GM12878 (cell line): ENCODE results near the gene PRSS8. TPM values are rescaled to one million over a fixed set of nuclear protein-coding genes. Genes with fewer than 3 reads are reported as not detected.

Source experiments
- ATAC-seq: fragments of 200-7000 bp; cut with Tn5 transposase; 3 replicates; pipeline ENCODE4 v1.9.1; 2020; ENCODE audit warnings: mild to moderate bottlenecking, moderate library complexity
- BruUV-seq: library from RNA; stranded (reverse); fragments of 400-500 nt; replicated peaks from 2 replicates; lab custom pipeline; 2021; lab: Mats Ljungman, UMichigan
- CTCF ChIA-PET: fragments of 300-600 bp; sonication (Branson Sonifier 250); formaldehyde crosslinking; extraction: SDS; loops from one replicate; lab custom pipeline; 2021; ENCODE audit warnings: inconsistent platforms; lab: Yijun Ruan, JAX
- POLR2A ChIA-PET: fragments of 350-600 bp; formaldehyde crosslinking; extraction: SDS; loops from one replicate; lab custom pipeline; 2021; ENCODE audit warnings: inconsistent platforms; lab: Charles Lee
- RAD21 ChIA-PET: fragments of 300-600 bp; sonication (Branson Sonifier 250); formaldehyde crosslinking; loops from one replicate; lab custom pipeline; 2023; ENCODE audit warnings: antibody characterized with exemption; ENCODE audit not compliant: unreplicated experiment; lab: Charles Lee
- SMC1A ChIA-PET: fragments of 300-600 bp; sonication (Branson Sonifier 250); formaldehyde crosslinking; loops from one replicate; lab custom pipeline; 2023; ENCODE audit not compliant: unreplicated experiment, uncharacterized antibody; lab: Charles Lee
- DNase-seq: peaks from one replicate; pipeline ENCODE4 v3.0.0-alpha.2; 2011; ENCODE audit warnings: low read depth, low spot score
- FAIRE-seq: peaks from 3 replicates; lab custom pipeline; 2011; peaks lifted over from hg19 to GRCh38; lab: Jason Lieb, UNC
- H2AFZ ChIP-seq: 2 replicates; pipeline ENCODE4 v1.6.0; 2011; ENCODE audit warnings: low read depth, low read length, control low read depth; ENCODE audit not compliant: control insufficient read depth
- H3K27ac ChIP-seq: 2 replicates; pipeline ENCODE4 v1.5.1; 2011; ENCODE audit warnings: control low read depth; ENCODE audit not compliant: control insufficient read depth, insufficient read depth
- H3K27me3 ChIP-seq, 2 experiments: replicated peaks in 1 of 2; 2 replicates each; pipeline versions ENCODE4 v1.6.0 to v1.6.1; 2011; ENCODE audit warnings: low read length in 1 of 2; ENCODE audit not compliant: control insufficient read depth in 2 of 2, insufficient read depth in 2 of 2
- H3K36me3 ChIP-seq, 2 experiments: 2 replicates each; pipeline ENCODE4 v1.5.1; 2011; ENCODE audit warnings: low read length in 1 of 2; ENCODE audit not compliant: control insufficient read depth in 2 of 2, insufficient read depth in 2 of 2
- H3K4me1 ChIP-seq: 2 replicates; pipeline ENCODE4 v1.6.1; 2011; ENCODE audit warnings: mild to moderate bottlenecking, low read length, moderate library complexity, mixed read lengths; ENCODE audit not compliant: control insufficient read depth, insufficient read depth
- H3K4me2 ChIP-seq: 2 replicates; pipeline ENCODE4 v1.6.0; 2011; ENCODE audit warnings: control low read depth; ENCODE audit not compliant: control insufficient read depth, insufficient read depth
- H3K4me3 ChIP-seq: fragments of 200-600 bp; sonication (generic); 2 replicates; pipeline ENCODE4 v1.5.1; 2016
- H3K79me2 ChIP-seq: 2 replicates; pipeline ENCODE4 v1.6.0; 2011; ENCODE audit warnings: low read length; ENCODE audit not compliant: control insufficient read depth, insufficient read depth
- H3K9ac ChIP-seq: 2 replicates; pipeline ENCODE4 v1.8.0; 2011; ENCODE audit warnings: low read length, control low read depth, mixed read lengths; ENCODE audit not compliant: control insufficient read depth, insufficient read depth
- H3K9me3 ChIP-seq: replicated peaks from 3 replicates; pipeline ENCODE4 v1.5.1; 2011; ENCODE audit warnings: mild to moderate bottlenecking, low read length; ENCODE audit not compliant: control insufficient read depth, insufficient read depth
- H4K20me1 ChIP-seq: 2 replicates; pipeline ENCODE4 v1.6.0; 2011; ENCODE audit not compliant: control insufficient read depth, insufficient read depth
- CHD4 ChIP-seq: fragments of 200-600 bp; sonication (generic); IDR thresholded peaks from 2 replicates; pipeline ENCODE4 v1.6.1; 2016; ENCODE audit warnings: mild to moderate bottlenecking
- ETV6 ChIP-seq, 2 experiments: fragments of 450-650 bp in 1 of 2; IDR thresholded peaks in 1 of 2; conservative IDR thresholded peaks in 1 of 2; 2 replicates each; pipeline ENCODE4 v1.6.1; 2014; ENCODE audit warnings: antibody characterized with exemption in 1 of 2, borderline replicate concordance in 1 of 2, low read depth in 1 of 2, mild to moderate bottlenecking in 1 of 2, moderate library complexity in 1 of 2
- EZH2 ChIP-seq: IDR thresholded peaks from 2 replicates; pipeline ENCODE4 v1.6.1; 2012; ENCODE audit warnings: low read depth, mild to moderate bottlenecking, control low read depth, inconsistent platforms, low read length, borderline replicate concordance; ENCODE audit not compliant: control insufficient read depth
- GABPA ChIP-seq: IDR thresholded peaks from 2 replicates; pipeline ENCODE4 v1.6.1; 2014; ENCODE audit warnings: antibody characterized with exemption, low read depth, mild to moderate bottlenecking, inconsistent platforms
- KDM1A ChIP-seq: fragments of 200-600 bp; sonication (generic); IDR thresholded peaks from 2 replicates; pipeline ENCODE4 v1.6.1; 2016; ENCODE audit warnings: borderline replicate concordance
- MEF2B ChIP-seq: fragments of 450-650 bp; IDR thresholded peaks from 2 replicates; pipeline ENCODE4 v1.6.1; 2018; ENCODE audit warnings: mild to moderate bottlenecking, moderate library complexity; ENCODE audit not compliant: partially characterized antibody, poor library complexity, severe bottlenecking
- NFXL1 ChIP-seq: fragments of 450-650 bp; IDR thresholded peaks from 2 replicates; pipeline ENCODE4 v1.6.1; 2017; ENCODE audit warnings: antibody characterized with exemption, mild to moderate bottlenecking, borderline replicate concordance
- NR2C2 ChIP-seq: IDR thresholded peaks from 2 replicates; pipeline ENCODE4 v1.6.1; 2011; ENCODE audit warnings: borderline replicate concordance, low read depth; ENCODE audit not compliant: control insufficient read depth, insufficient read length
- PAX8 ChIP-seq: fragments of 450-650 bp; IDR thresholded peaks from 2 replicates; pipeline ENCODE4 v1.6.1; 2017; ENCODE audit warnings: mild to moderate bottlenecking, moderate library complexity
- POLR2A ChIP-seq: IDR thresholded peaks from 2 replicates; pipeline ENCODE4 v1.6.1; 2011; ENCODE audit warnings: low read depth, mild to moderate bottlenecking, low read length
- RAD51 ChIP-seq: fragments of 450-650 bp; IDR thresholded peaks from 2 replicates; pipeline ENCODE4 v1.6.1; 2016; ENCODE audit warnings: moderate library complexity, mild to moderate bottlenecking, inconsistent platforms
- SMAD5 ChIP-seq: IDR thresholded peaks from 2 replicates; pipeline ENCODE4 v1.6.1; 2016; ENCODE audit warnings: antibody characterized with exemption, low read depth
- STAT3 ChIP-seq: IDR thresholded peaks from 2 replicates; pipeline ENCODE4 v1.6.1; 2011; ENCODE audit warnings: low read depth, low read length, improper control_type of control experiment
- ZZZ3 ChIP-seq: IDR thresholded peaks from 2 replicates; pipeline ENCODE4 v1.6.1; 2011; ENCODE audit warnings: low read depth; ENCODE audit not compliant: control insufficient read depth, insufficient read length
- WGBS: methylation state at CpG from one replicate; pipeline ENCODE4 v1.1.6; 2016; ENCODE audit warnings: low lambda C conversion rate; ENCODE audit not compliant: insufficient replicate concordance, insufficient coverage; ENCODE audit errors: missing lambda C conversion rate; 5-methylcytosine and 5-hydroxymethylcytosine counted together
- in situ Hi-C: fragments of 300-500 bp; cut with MboI; formaldehyde crosslinking; loops from 9 replicates; pipeline ENCODE4 v1.14.3; 2018; ENCODE audit warnings: mixed read lengths
- intact Hi-C: fragments of 100-400 bp; cut with micrococcal nuclease; formaldehyde crosslinking; loops from one replicate; pipeline ENCODE4 v1.14.2; 2022; ENCODE audit not compliant: unreplicated experiment
- polyA plus RNA-seq, 11 experiments: library from polyadenylated mRNA; depleted of rRNA in 4 of 11; unstranded in 6 of 11; stranded (reverse) in 5 of 11; fragments of >200 nt; fragmentation: Nextera tagmentation in 4 of 11; fragmentation: Illumina TruSeq in 1 of 11; extraction: Ambion mirVana in 4 of 11; extraction: Trizol in 1 of 11; gene quantifications; 1 replicate in 1 of 11; 2 replicates in 10 of 11; pipeline versions ENCODE4 v1.2.1 to v1.2.3, GENCODE V29; 2011 to 2016; ENCODE audit warnings: inconsistent platforms in 2 of 11, missing spikeins in 2 of 11, low read depth in 1 of 11
- total RNA-seq, 4 experiments: library from RNA; depleted of rRNA in 3 of 4; stranded (reverse); fragments of >200 nt in 3 of 4; fragmentation: Illumina TruSeq in 1 of 4; extraction: Trizol in 1 of 4; gene quantifications; 2 replicates each; pipeline versions ENCODE4 v1.2.1 to v1.2.3, GENCODE V29; 2013 to 2021
- TF ChIP-seq, protein P1 (sequence below): IDR thresholded peaks from 2 replicates; pipeline ENCODE4 v1.6.1; 2012; ENCODE audit warnings: low read depth, low read length, improper control_type of control experiment

PRSS8 gene
- total and polyA plus RNA-seq, 10 of the 15 experiments (the other 5 are each of a cell fraction or from before 2014, with no cell fraction given): 0.33 to 0.58 TPM; not detected in 8

DNA sequence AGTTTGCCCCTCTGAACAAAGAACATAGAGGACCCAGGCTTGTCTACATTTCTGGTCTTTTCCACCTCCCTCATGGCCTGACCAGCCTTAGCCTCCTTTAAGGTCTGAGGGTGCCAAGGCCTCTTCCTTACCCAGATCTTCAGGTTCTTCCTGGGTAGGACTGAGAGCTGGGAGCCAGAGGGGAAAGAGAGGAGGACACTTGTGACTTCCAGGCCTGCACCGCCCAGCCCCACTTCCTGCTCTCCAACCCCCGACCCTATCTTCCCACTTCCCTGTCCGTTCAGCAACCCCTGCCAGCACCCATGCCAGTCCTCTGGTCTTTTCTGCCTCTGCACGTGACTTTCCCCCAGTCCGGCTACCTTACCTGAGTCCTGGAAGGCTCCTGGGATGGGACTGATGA is 13.8 kb upstream of the PRSS8 start:
- Histone ChIP-seq H4K20me1 (peaks cover 3% of the 10 kb centered on the region; the same call in 1 of the 2 replicates), H2AFZ (no peak overlapping the region), H3K9ac (no peak overlapping the region), H3K4me2 (no peak overlapping the region), H3K9me3 (no peaks in the 10 kb centered on the region), H3K4me1 (no peaks in the 10 kb centered on the region)
- BruUV-seq: no TSS peak
- in situ Hi-C loops (loop anchor here (10.0 kb wide), 1 partner anchor 725 kb away; the partner anchor contains the start of gene ZNF267), intact Hi-C loops (no loop called here)
- no peak for ATAC-seq
- POLR2A ChIA-PET: no interaction called here
- FAIRE-seq: no peak
- TF ChIP-seq NFXL1 (no peak), ETV6 (conservative IDR thresholded peaks at IDR 0.05 in 1 of 2, IDR thresholded peaks at IDR 0.05 in 1 of 2; ENCODE audit: borderline replicate concordance in 1 of 2, low read depth in 1 of 2) (no peak), GABPA (no peak), PAX8 (no peak), ZZZ3 (no peak), POLR2A (no peak), SMAD5 (no peak), MEF2B (no peak), EZH2 (no peak), NR2C2 (no peak), RAD51 (no peak), KDM1A (no peak), CHD4 (no peak), STAT3 (no peak)
- TF ChIP-seq, protein P1, sequence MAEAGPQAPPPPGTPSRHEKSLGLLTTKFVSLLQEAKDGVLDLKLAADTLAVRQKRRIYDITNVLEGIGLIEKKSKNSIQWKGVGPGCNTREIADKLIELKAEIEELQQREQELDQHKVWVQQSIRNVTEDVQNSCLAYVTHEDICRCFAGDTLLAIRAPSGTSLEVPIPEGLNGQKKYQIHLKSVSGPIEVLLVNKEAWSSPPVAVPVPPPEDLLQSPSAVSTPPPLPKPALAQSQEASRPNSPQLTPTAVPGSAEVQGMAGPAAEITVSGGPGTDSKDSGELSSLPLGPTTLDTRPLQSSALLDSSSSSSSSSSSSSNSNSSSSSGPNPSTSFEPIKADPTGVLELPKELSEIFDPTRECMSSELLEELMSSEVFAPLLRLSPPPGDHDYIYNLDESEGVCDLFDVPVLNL: no peak
- TF ChIP-seq, all 136 proteins: peak for 0
- 31% methylated on average over 5 of the region's 5 CpGs for WGBS
- Histone ChIP-seq H3K79me2 (no peaks in the 10 kb centered on the region), H3K36me3 (no peaks in the 10 kb centered on the region), H3K4me3 (no peak overlapping the region), H3K27ac (no peak overlapping the region), H3K27me3 (no peaks in the 10 kb centered on the region)
- ChIA-PET RAD21 (no interaction called here), CTCF (no interaction called here), SMC1A (no interaction called here)
- DNase-seq: no peak
